PC-3 (cell line): Measurements from ENCODE around the gene PCDH1. TPM values are rescaled to one million over a fixed set of nuclear protein-coding genes. Genes with fewer than 3 reads are reported as not detected.

Experiments
- ATAC-seq: fragments of 200-7000 bp; cut with Tn5 transposase; 2 replicates; pipeline ENCODE4 v1.9.1; 2020; ENCODE audit warnings: mild to moderate bottlenecking, moderate library complexity
- BruUV-seq: library from RNA; stranded (reverse); fragments of 400-500 nt; replicated peaks from 2 replicates; lab custom pipeline; 2021; lab: Mats Ljungman, UMichigan
- CTCF ChIA-PET: fragments of 300-600 bp; sonication (Branson Sonifier 250); formaldehyde crosslinking; loops from one replicate; lab custom pipeline; 2022; ENCODE audit warnings: antibody characterized with exemption; lab: Charles Lee
- POLR2A ChIA-PET: fragments of 300-600 bp; sonication (Branson Sonifier 250); formaldehyde crosslinking; loops from one replicate; lab custom pipeline; 2022; ENCODE audit warnings: antibody characterized with exemption; ENCODE audit not compliant: unreplicated experiment; lab: Charles Lee
- DNase-seq: peaks from one replicate; pipeline ENCODE4 v3.0.0-alpha.2; 2015
- H2AFZ ChIP-seq: fragments of 300-600 bp; sonication (generic); 2 replicates; pipeline ENCODE4 v1.6.0; 2016; ENCODE audit warnings: antibody characterized with exemption, low read length
- H3F3A ChIP-seq: fragments of 300-600 bp; sonication (generic); one replicate; pipeline ENCODE4 v1.6.0; 2017; ENCODE audit warnings: antibody characterized with exemption, low read length, control low read depth, mild to moderate bottlenecking; ENCODE audit not compliant: unreplicated experiment
- H3K27ac ChIP-seq: fragments of 300-600 bp; sonication (generic); 2 replicates; pipeline ENCODE4 v1.5.1; 2016; ENCODE audit warnings: mild to moderate bottlenecking, low read length
- H3K27me3 ChIP-seq: fragments of 300-600 bp; sonication (generic); 2 replicates; pipeline ENCODE4 v1.6.1; 2016; ENCODE audit warnings: low read length, mixed read lengths
- H3K36me3 ChIP-seq: fragments of 300-600 bp; sonication (generic); 2 replicates; pipeline ENCODE4 v1.6.1; 2016; ENCODE audit warnings: low read depth, mixed run types, low read length, mixed read lengths
- H3K4me1 ChIP-seq: fragments of 300-600 bp; sonication (generic); 2 replicates; pipeline ENCODE4 v1.5.1; 2016; ENCODE audit warnings: low read length; ENCODE audit not compliant: insufficient read depth
- H3K4me2 ChIP-seq: fragments of 300-600 bp; sonication (generic); 2 replicates; pipeline ENCODE4 v1.6.0; 2016; ENCODE audit warnings: low read length
- H3K4me3 ChIP-seq: fragments of 300-600 bp; sonication (generic); 2 replicates; pipeline ENCODE4 v1.5.1; 2016; ENCODE audit warnings: mild to moderate bottlenecking, low read length, mixed read lengths
- H3K79me2 ChIP-seq: fragments of 300-600 bp; sonication (generic); 2 replicates; pipeline ENCODE4 v1.6.1; 2017; ENCODE audit warnings: low read length, mixed read lengths
- H3K9ac ChIP-seq: fragments of 300-600 bp; sonication (generic); 2 replicates; pipeline ENCODE4 v1.6.0; 2016; ENCODE audit warnings: mild to moderate bottlenecking, low read length
- H3K9me2 ChIP-seq: fragments of 300-600 bp; sonication (generic); replicated peaks from 2 replicates; pipeline ENCODE4 v1.6.1; 2016; ENCODE audit warnings: mixed run types, low read length, mixed read lengths
- H3K9me3 ChIP-seq: fragments of 300-600 bp; sonication (generic); 2 replicates; pipeline ENCODE4 v1.6.1; 2016; ENCODE audit warnings: low read length, mixed read lengths
- H4K20me1 ChIP-seq: fragments of 300-600 bp; sonication (generic); 2 replicates; pipeline ENCODE4 v1.6.1; 2016; ENCODE audit warnings: low read length, mixed read lengths
- EZH2 ChIP-seq: fragments of 300-600 bp; sonication (generic); IDR thresholded peaks from one replicate; pipeline ENCODE4 v1.6.1; 2017; ENCODE audit warnings: antibody characterized with exemption, mild to moderate bottlenecking, low read length; ENCODE audit not compliant: unreplicated experiment
- EZH2phosphoT487 ChIP-seq: fragments of 300-600 bp; sonication (generic); IDR thresholded peaks from 2 replicates; pipeline ENCODE4 v1.6.1; 2018; ENCODE audit warnings: mild to moderate bottlenecking, antibody characterized with exemption, low read length, borderline replicate concordance
- intact Hi-C: fragments of 100-400 bp; cut with micrococcal nuclease; formaldehyde crosslinking; loops from 2 replicates; pipeline ENCODE4 v1.9.0; 2023
- total RNA-seq: library from RNA; depleted of rRNA; stranded (reverse); fragments of >200 nt; gene quantifications from 2 replicates; pipeline ENCODE4 v1.2.3, GENCODE V29; 2014
- TF ChIP-seq, protein P1 (sequence below): fragments of 300-600 bp; sonication (generic); conservative IDR thresholded peaks from 2 replicates; pipeline ENCODE4 v1.5.1; 2017; ENCODE audit warnings: antibody characterized with exemption, low read depth, mild to moderate bottlenecking, low read length

Gene PCDH1
- total RNA-seq, 1 experiment from 2014 or later: 55.8 TPM

DNA sequence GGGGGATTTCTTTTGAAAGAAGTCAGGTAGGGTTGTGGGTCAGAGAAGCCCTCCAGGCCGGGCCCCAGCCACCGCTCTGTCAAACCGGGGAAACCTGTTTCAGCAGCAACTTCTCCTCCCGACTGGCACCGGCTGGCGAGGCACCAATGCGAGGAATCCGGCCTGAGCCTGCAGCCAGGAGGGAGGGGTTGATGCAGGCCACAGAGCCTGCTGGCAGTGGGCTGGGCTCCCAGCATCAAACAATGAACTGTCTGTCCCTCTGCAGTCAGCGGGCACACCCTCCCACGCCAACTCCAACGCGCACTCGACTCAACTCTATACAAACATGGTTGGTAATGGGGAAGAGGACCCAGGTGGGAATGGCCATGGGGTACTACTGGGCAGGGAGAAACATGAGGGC, 12.1 kb downstream of the PCDH1 start:
- H4K20me1 ChIP-seq: no peaks in the 10 kb centered on the region
- no peaks in the 10 kb centered on the region for H3K27me3 ChIP-seq
- no peaks in the 10 kb centered on the region for H3F3A ChIP-seq
- peaks cover 37% of the 10 kb centered on the region for H3K4me1 ChIP-seq
- peak overlapping the region; percentile 95 for H3K27ac ChIP-seq
- peak overlapping the region; percentile 65 for H3K4me2 ChIP-seq
- no TSS peak for BruUV-seq
- peaks cover 28% of the 10 kb centered on the region for H3K79me2 ChIP-seq
- POLR2A ChIA-PET: no interaction called here
- CTCF ChIA-PET: no interaction called here
- H2AFZ ChIP-seq: no peak overlapping the region
- peaks cover 16% of the 10 kb centered on the region for H3K36me3 ChIP-seq
- H3K9me2 ChIP-seq: no peaks in the 10 kb centered on the region
- peak; percentile 89 for ATAC-seq
- peak; percentile 93 for DNase-seq
- no peak overlapping the region for H3K4me3 ChIP-seq
- no peaks in the 10 kb centered on the region for H3K9me3 ChIP-seq
- TF ChIP-seq EZH2 (no peak), EZH2phosphoT487 (no peak)
- TF ChIP-seq, protein P1, sequence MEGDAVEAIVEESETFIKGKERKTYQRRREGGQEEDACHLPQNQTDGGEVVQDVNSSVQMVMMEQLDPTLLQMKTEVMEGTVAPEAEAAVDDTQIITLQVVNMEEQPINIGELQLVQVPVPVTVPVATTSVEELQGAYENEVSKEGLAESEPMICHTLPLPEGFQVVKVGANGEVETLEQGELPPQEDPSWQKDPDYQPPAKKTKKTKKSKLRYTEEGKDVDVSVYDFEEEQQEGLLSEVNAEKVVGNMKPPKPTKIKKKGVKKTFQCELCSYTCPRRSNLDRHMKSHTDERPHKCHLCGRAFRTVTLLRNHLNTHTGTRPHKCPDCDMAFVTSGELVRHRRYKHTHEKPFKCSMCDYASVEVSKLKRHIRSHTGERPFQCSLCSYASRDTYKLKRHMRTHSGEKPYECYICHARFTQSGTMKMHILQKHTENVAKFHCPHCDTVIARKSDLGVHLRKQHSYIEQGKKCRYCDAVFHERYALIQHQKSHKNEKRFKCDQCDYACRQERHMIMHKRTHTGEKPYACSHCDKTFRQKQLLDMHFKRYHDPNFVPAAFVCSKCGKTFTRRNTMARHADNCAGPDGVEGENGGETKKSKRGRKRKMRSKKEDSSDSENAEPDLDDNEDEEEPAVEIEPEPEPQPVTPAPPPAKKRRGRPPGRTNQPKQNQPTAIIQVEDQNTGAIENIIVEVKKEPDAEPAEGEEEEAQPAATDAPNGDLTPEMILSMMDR: no peak
- intact Hi-C loops: loop anchor here (2.0 kb wide), 1 partner anchor 17 kb away; no protein-coding TSS in a partner anchor
- peak overlapping the region; percentile 70 for H3K9ac ChIP-seq

DNA sequence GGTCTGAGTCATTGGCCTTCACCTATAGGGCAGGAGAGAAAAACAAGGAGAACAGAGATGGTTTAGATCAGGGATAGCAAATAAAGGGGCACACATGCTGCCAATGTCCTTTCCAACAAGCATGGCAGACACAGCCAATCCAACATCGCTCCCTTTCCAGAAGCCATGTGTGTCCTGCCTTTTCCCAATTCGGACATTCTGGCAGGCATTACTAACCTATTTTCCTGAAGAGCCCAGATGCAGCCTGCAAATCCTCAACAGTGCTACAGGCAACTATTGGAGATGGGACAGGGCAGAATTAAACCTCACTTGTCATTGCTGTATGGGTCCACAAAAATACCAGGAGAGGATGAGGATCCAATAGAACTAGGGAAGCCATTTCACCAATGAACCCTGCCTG, 12.8 kb downstream of the PCDH1 start:
- peak overlapping the region; percentile 95 for H3K27ac ChIP-seq
- ATAC-seq: no peak

More for the DNA sequence above, 12.8 kb downstream of the PCDH1 start:
- BruUV-seq: no TSS peak
- peak overlapping the region; percentile 65 for H3K4me2 ChIP-seq
- no peak for DNase-seq
- H3K4me3 ChIP-seq: no peak overlapping the region
- no peaks in the 10 kb centered on the region for H3K27me3 ChIP-seq
- no peaks in the 10 kb centered on the region for H3F3A ChIP-seq
- H4K20me1 ChIP-seq: no peaks in the 10 kb centered on the region
- no peak overlapping the region for H2AFZ ChIP-seq
- ChIA-PET POLR2A (no interaction called here), CTCF (no interaction called here)
- TF ChIP-seq EZH2 (no peak), EZH2phosphoT487 (no peak)
- TF ChIP-seq, protein P1: no peak
- intact Hi-C loops: no loop called here
- H3K79me2 ChIP-seq: peaks cover 21% of the 10 kb centered on the region
- peaks cover 30% of the 10 kb centered on the region for H3K4me1 ChIP-seq
- peak overlapping the region; percentile 17; the same call in 1 of the 2 replicates for H3K9ac ChIP-seq
- H3K9me2 ChIP-seq: no peaks in the 10 kb centered on the region
- no peaks in the 10 kb centered on the region for H3K9me3 ChIP-seq
- H3K36me3 ChIP-seq: peaks cover 16% of the 10 kb centered on the region
